ENCODE measurements around the gene ROBO3.

ROBO3 gene

GRCh38 chr11:124865181-124865901, at the start of gene ROBO3:
Gene ROBO3 (plus strand): TSS chr11:124865432. CDS start chr11:124865578, 146 bp downstream.
- DNase-seq: peak in 1 of 2 experiments; percentile 8

- no peak for DNase-seq
These were observed 48.2 kb upstream of the ROBO3 start for GRCh38 chr11:124817036-124817435.

- no peak for DNase-seq
These were observed 43.1 kb upstream of the ROBO3 start for GRCh38 chr11:124821995-124822730.

- no peak for DNase-seq
These were observed 41.5 kb upstream of the ROBO3 start for GRCh38 chr11:124823512-124824376.

- DNase-seq: no peak
These were observed 39.4 kb upstream of the ROBO3 start for GRCh38 chr11:124825876-124826275.

GRCh38 chr11:124829986-124830385, 35.2 kb upstream of the ROBO3 start:
- DNase-seq: no peak

GRCh38 chr11:124830749-124831148, 34.5 kb upstream of the ROBO3 start:
- DNase-seq: no peak

- no peak for DNase-seq
These were observed 33.3 kb upstream of the ROBO3 start for GRCh38 chr11:124831897-124832296.

GRCh38 chr11:124832571-124832970, 32.7 kb upstream of the ROBO3 start:
- DNase-seq: no peak

GRCh38 chr11:124834526-124835180, 30.6 kb upstream of the ROBO3 start:
- no peak for DNase-seq

GRCh38 chr11:124835918-124836317, 29.3 kb upstream of the ROBO3 start:
- DNase-seq: no peak

- DNase-seq: peak; percentile 64 to 85
These were observed 27.8 kb upstream of the ROBO3 start for GRCh38 chr11:124837491-124837856.

- DNase-seq: no peak
These were observed 26.5 kb upstream of the ROBO3 start for GRCh38 chr11:124838805-124839127.

GRCh38 chr11:124839128-124839971, 25.9 kb upstream of the ROBO3 start:
- DNase-seq: no peak

GRCh38 chr11:124839972-124840621, 25.1 kb upstream of the ROBO3 start:
- DNase-seq: no peak

GRCh38 chr11:124840666-124841065, 24.6 kb upstream of the ROBO3 start:
- no peak for DNase-seq

- DNase-seq: no peak
These were observed 24.0 kb upstream of the ROBO3 start for GRCh38 chr11:124841201-124841600.

- DNase-seq: no peak
These were observed 23.4 kb upstream of the ROBO3 start for GRCh38 chr11:124841840-124842239.

- DNase-seq: no peak
These were observed 22.9 kb upstream of the ROBO3 start for GRCh38 chr11:124842305-124842704.

GRCh38 chr11:124843616-124843910, 21.7 kb upstream of the ROBO3 start:
- DNase-seq: no peak

- DNase-seq: no peak
These were observed 20.6 kb upstream of the ROBO3 start for GRCh38 chr11:124844664-124845079.
